Measurements from ENCODE around the gene SERPINB3. TPM values are rescaled to one million over a fixed set of nuclear protein-coding genes. Genes with fewer than 3 reads are reported as not detected.

Gene SERPINB3
- total and polyA plus RNA-seq, 2 of the 8 experiments (the other 6 are each of a cell fraction or from before 2014, with no cell fraction given), result 0.17 to 0.18 TPM

DNA sequence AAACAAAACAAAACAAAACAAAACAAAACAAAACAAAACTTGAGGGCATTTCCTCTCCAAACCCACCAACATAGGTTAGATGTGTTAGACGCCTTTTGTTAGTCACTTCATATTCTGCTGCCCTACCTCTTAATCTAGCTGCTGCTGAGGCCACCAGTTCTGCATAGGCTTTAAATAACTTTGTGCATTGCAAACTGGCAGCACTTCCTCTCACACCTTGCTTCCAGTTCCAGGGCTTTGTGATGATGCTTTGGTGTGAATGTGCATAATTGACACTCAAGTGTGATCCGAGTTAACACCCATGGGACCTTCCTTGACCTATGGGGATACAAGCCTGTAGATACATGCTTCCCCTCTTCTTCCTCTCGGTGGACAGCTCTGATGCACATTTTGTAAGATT, 38.8 kb upstream of the SERPINB3 start:
- Histone ChIP-seq H3K4ac (replicated peaks; ENCODE audit: insufficient read length, low read depth, low read length) (no peak overlapping the region), H3K4me2 (ENCODE audit: insufficient read depth in 1 of 2, low read depth in 2 of 2, low read length in 2 of 2) (no peak overlapping the region), H3K27ac (ENCODE audit: low read depth, low read length) (no peak overlapping the region), H3K9me3 (ENCODE audit: insufficient read depth in 2 of 2, low read depth in 1 of 2, low read length in 1 of 2) (no peaks in the 10 kb centered on the region), H2BK15ac (ENCODE audit: low read length) (no peak overlapping the region), H3K79me1 (ENCODE audit: low read depth, low read length) (no peaks in the 10 kb centered on the region), H4K91ac (replicated peaks; ENCODE audit: insufficient read length, low read length) (no peak overlapping the region), H2BK20ac (ENCODE audit: low read length) (no peak overlapping the region), H2BK12ac (ENCODE audit: low read depth, low read length) (no peak overlapping the region), H3K9ac (replicated peaks in 1 of 4; ENCODE audit: extremely low read depth in 1 of 4, low read depth in 3 of 4, low read length in 3 of 4) (no peak overlapping the region), H3K23me2 (ENCODE audit: low read depth, low read length) (no peaks in the 10 kb centered on the region), H3K36me3 (ENCODE audit: control insufficient read depth in 2 of 4, insufficient read depth in 4 of 4, low read length in 3 of 4) (no peaks in the 10 kb centered on the region), H2BK120ac (replicated peaks; ENCODE audit: low read depth, low read length) (no peak overlapping the region), H4K20me1 (replicated peaks in 1 of 2; ENCODE audit: control insufficient read depth in 1 of 2, insufficient read depth in 2 of 2, low read length in 2 of 2) (no peaks in the 10 kb centered on the region), H2AK5ac (ENCODE audit: low read depth, low read length) (no peak overlapping the region), H3K18ac (ENCODE audit: extremely low read depth, low read length) (no peak overlapping the region), H3K56ac (replicated peaks; ENCODE audit: insufficient read length, low read depth, low read length) (no peak overlapping the region), H3K4me3 (ENCODE audit: extremely low read depth in 1 of 4, insufficient read depth in 2 of 4, low read depth in 3 of 4, low read length in 4 of 4) (no peak overlapping the region), H2AFZ (ENCODE audit: low read length) (no peak overlapping the region; the same call in 1 of the 2 replicates), H3K23ac (ENCODE audit: insufficient read length) (no peak overlapping the region), H4K5ac (ENCODE audit: insufficient read length, low read depth, low read length) (no peak overlapping the region), H3K27me3 (replicated peaks in 1 of 4; ENCODE audit: control insufficient read depth in 3 of 4, extremely low read depth in 1 of 4, insufficient read depth in 3 of 4, low read length in 3 of 4) (no peaks in the 10 kb centered on the region), H2BK5ac (ENCODE audit: low read depth, low read length) (no peak overlapping the region), H3K4me1 (replicated peaks in 1 of 4; ENCODE audit: control insufficient read depth in 3 of 4, insufficient read depth in 4 of 4, low read length in 3 of 4) (no peaks in the 10 kb centered on the region), H3K14ac (ENCODE audit: insufficient read length) (no peak overlapping the region), H4K8ac (ENCODE audit: extremely low read depth, insufficient read depth, low read length) (no peak overlapping the region), H3K79me2 (ENCODE audit: control insufficient read depth in 1 of 2, insufficient read depth in 2 of 2, low read length in 2 of 2) (no peaks in the 10 kb centered on the region)
- 91% methylated on average over 3 of the region's 3 CpGs; no CpG with 5 or more reads in 1 of the 2 experiments for WGBS, 2 experiments (ENCODE audit: extremely low coverage in 1 of 2, insufficient coverage in 1 of 2, insufficient read length in 1 of 2, insufficient replicate concordance in 2 of 2, low coverage in 1 of 2, low lambda C conversion rate in 2 of 2, missing lambda C conversion rate in 1 of 2)
- FAIRE-seq, result no peak
- ChIA-PET CTCF (ENCODE audit: partially characterized antibody) (interaction anchor here (2.2 kb wide), 1 partner anchor 9 kb away, joined by 6 read pairs; no protein-coding TSS in a partner anchor), POLR2A (ENCODE audit: partially characterized antibody) (no interaction called here)
- DNase-seq (ENCODE audit: low read depth in 1 of 2, low spot score in 2 of 2), result no peak
- no peak for TF ChIP-seq HDAC6 (IDR thresholded peaks at IDR 0.05; ENCODE audit: low read depth, low read length)
- no peak for TF ChIP-seq RNF2 (IDR thresholded peaks at IDR 0.05; ENCODE audit: borderline replicate concordance, low read depth, low read length, missing control alignments, poor library complexity, severe bottlenecking)
- TF ChIP-seq BACH1 (IDR thresholded peaks at IDR 0.05; ENCODE audit: low read length), result no peak
- TF ChIP-seq EP300 (IDR thresholded peaks at IDR 0.05; ENCODE audit: borderline replicate concordance in 1 of 2, low read depth in 2 of 2, low read length in 2 of 2), result no peak
- no peak for TF ChIP-seq CHD1 (IDR thresholded peaks at IDR 0.05; ENCODE audit: low read depth, low read length)
- TF ChIP-seq, protein P1, sequence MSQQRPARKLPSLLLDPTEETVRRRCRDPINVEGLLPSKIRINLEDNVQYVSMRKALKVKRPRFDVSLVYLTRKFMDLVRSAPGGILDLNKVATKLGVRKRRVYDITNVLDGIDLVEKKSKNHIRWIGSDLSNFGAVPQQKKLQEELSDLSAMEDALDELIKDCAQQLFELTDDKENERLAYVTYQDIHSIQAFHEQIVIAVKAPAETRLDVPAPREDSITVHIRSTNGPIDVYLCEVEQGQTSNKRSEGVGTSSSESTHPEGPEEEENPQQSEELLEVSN (IDR thresholded peaks at IDR 0.05), result no peak
- no peak for TF ChIP-seq POU5F1 (IDR thresholded peaks at IDR 0.05; ENCODE audit: low read depth, low read length)
- TF ChIP-seq SP1 (IDR thresholded peaks at IDR 0.05; ENCODE audit: low read depth, low read length), result no peak
- TF ChIP-seq KDM1A (IDR thresholded peaks at IDR 0.05; ENCODE audit: borderline replicate concordance, low read length), result no peak
- no peak for TF ChIP-seq TCF12 (IDR thresholded peaks at IDR 0.05; ENCODE audit: low read depth, low read length)
- TF ChIP-seq ATF3 (IDR thresholded peaks at IDR 0.05; ENCODE audit: insufficient read depth, low read depth, low read length), result no peak
